Esophagus squamous epithelium (tissue), 5 donors: ENCODE results near the gene MTA3. TPM values are rescaled to one million over a fixed set of nuclear protein-coding genes. Genes with fewer than 3 reads are reported as not detected.
"Not testable (repeated sequence)": the region's sequence is repeated elsewhere in the genome, so short reads cannot be mapped to it uniquely, and the experiment has no call there.

ENCODE experiments used
- DNase-seq: peaks from one replicate; lab custom pipeline; 2025; lab: John Stamatoyannopoulos, UW
- H3K27ac ChIP-seq, 4 donors: fragments of 200-600 bp; sonication (generic); one replicate each; pipeline ENCODE4 v1.5.1; 2016 to 2019; ENCODE audit warnings: mild to moderate bottlenecking in 1 of 4
- H3K27me3 ChIP-seq, 4 donors: fragments of 200-600 bp; sonication (generic); 1 replicate in 3 of 4; 2 replicates in 1 of 4; pipeline versions ENCODE4 v1.5.1 to v1.6.0; 2017 to 2021; ENCODE audit warnings: antibody characterized with exemption in 1 of 4
- H3K36me3 ChIP-seq, 3 donors: fragments of 200-600 bp; sonication (generic); one replicate each; pipeline ENCODE4 v1.5.1; 2016 to 2019
- H3K4me1 ChIP-seq, 3 donors: fragments of 200-600 bp; sonication (generic); one replicate each; pipeline ENCODE4 v1.5.1; 2017 to 2019
- H3K4me3 ChIP-seq, 4 donors: fragments of 200-600 bp; sonication (generic); 1 replicate in 3 of 4; 2 replicates in 1 of 4; pipeline ENCODE4 v1.5.1; 2016 to 2019; ENCODE audit warnings: mild to moderate bottlenecking in 2 of 4, moderate library complexity in 1 of 4
- H3K9me3 ChIP-seq, 3 donors: fragments of 200-600 bp; sonication (generic); one replicate each; pipeline ENCODE4 v1.5.1; 2016 to 2019
- POLR2A ChIP-seq, 4 donors: fragments of 450-650 bp; IDR thresholded peaks; one replicate each; pipeline ENCODE4 v1.6.1; 2017; ENCODE audit warnings: antibody characterized with exemption in 4 of 4, mild to moderate bottlenecking in 4 of 4, moderate library complexity in 3 of 4
- WGBS, 2 donors: methylation state at CpG; one replicate each; pipeline ENCODE4 v1.1.5; 2018; 5-methylcytosine and 5-hydroxymethylcytosine counted together
- intact Hi-C: fragments of 100-400 bp; cut with DNase I; formaldehyde crosslinking; loops from one replicate; pipeline ENCODE4 v1.15.0; 2022
- total RNA-seq, 4 donors: library from RNA; depleted of rRNA; stranded (reverse); fragments of >200 nt; gene quantifications; one replicate each; pipeline ENCODE4 v1.1.0, GENCODE V29; 2016
- TF ChIP-seq, protein P1 (sequence below), 6 experiments: fragments of 450-650 bp in 4 of 6; fragments of 200-600 bp in 2 of 6; sonication (generic) in 2 of 6; IDR thresholded peaks; one replicate each; pipeline ENCODE4 v1.5.1; 2016 to 2019; ENCODE audit warnings: antibody characterized with exemption in 6 of 6, mild to moderate bottlenecking in 4 of 6, moderate library complexity in 4 of 6
- donor health status: DM: yes; HTN: yes; CAD: no.

Gene MTA3
- total RNA-seq, 4 donors from 2014 or later: 26.5 to 37.2 (median 34.4) TPM

GRCh38 chr2:42598656-42599055 lies 30.2 kb downstream of the MTA3 start:
- DNase-seq: no peak
- TF ChIP-seq, protein P1, sequence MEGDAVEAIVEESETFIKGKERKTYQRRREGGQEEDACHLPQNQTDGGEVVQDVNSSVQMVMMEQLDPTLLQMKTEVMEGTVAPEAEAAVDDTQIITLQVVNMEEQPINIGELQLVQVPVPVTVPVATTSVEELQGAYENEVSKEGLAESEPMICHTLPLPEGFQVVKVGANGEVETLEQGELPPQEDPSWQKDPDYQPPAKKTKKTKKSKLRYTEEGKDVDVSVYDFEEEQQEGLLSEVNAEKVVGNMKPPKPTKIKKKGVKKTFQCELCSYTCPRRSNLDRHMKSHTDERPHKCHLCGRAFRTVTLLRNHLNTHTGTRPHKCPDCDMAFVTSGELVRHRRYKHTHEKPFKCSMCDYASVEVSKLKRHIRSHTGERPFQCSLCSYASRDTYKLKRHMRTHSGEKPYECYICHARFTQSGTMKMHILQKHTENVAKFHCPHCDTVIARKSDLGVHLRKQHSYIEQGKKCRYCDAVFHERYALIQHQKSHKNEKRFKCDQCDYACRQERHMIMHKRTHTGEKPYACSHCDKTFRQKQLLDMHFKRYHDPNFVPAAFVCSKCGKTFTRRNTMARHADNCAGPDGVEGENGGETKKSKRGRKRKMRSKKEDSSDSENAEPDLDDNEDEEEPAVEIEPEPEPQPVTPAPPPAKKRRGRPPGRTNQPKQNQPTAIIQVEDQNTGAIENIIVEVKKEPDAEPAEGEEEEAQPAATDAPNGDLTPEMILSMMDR (IDR thresholded peaks at IDR 0.05): no peak
- no peak for TF ChIP-seq POLR2A (IDR thresholded peaks at IDR 0.05)
- 84 to 89% methylated on average over 2 of the region's 2 CpGs for WGBS, 2 donors
- intact Hi-C loops: no loop called here
- no peaks in the 10 kb centered on the region for H3K4me1 ChIP-seq
- no peak overlapping the region for H3K27ac ChIP-seq
- no peaks in the 10 kb centered on the region for H3K9me3 ChIP-seq
- H3K36me3 ChIP-seq: peaks cover 0 to 8% (median 0%) of the 10 kb centered on the region in 3 donors
- no peak overlapping the region for H3K4me3 ChIP-seq
- no peaks in the 10 kb centered on the region for H3K27me3 ChIP-seq

DNA sequence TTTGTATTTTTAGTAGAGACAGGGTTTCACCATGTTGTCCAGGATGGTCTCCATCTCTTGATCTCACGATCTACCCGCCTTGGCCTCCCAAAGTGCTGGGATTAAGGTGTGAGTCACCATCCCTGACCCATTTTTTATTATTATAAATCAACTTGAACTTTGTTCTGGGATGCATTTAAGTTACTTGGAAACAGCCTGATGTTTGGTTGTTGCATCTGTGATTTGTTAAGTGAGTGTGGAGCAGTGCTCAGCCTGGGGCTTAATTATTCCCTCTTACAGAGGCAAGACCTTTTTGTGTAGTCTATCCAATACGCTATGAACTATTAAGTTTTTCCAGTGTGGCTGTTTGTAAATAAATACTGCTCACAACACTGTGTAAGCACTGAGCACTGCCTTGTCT lies 32.6 kb downstream of the MTA3 start:
- TF ChIP-seq, protein P1 (IDR thresholded peaks at IDR 0.05): no peak
- TF ChIP-seq POLR2A (IDR thresholded peaks at IDR 0.05): no peak
- WGBS, 2 donors: 78 to 88% methylated on average over 3 of the region's 3 CpGs

GRCh38 chr2:42602218-42602875 lies 33.9 kb downstream of the MTA3 start:
- intact Hi-C loops: no loop called here
- 74 to 82% methylated on average over 2 of the region's 2 CpGs for WGBS, 2 donors
- H3K27ac ChIP-seq: no peak overlapping the region
- no peak for DNase-seq
- H3K4me1 ChIP-seq: no peaks in the 10 kb centered on the region
- no peaks in the 10 kb centered on the region for H3K9me3 ChIP-seq
- no peak for TF ChIP-seq POLR2A (IDR thresholded peaks at IDR 0.05)
- TF ChIP-seq, protein P1 (IDR thresholded peaks at IDR 0.05): no peak
- peaks cover 0 to 8% (median 0%) of the 10 kb centered on the region in 3 donors for H3K36me3 ChIP-seq
- no peak overlapping the region for H3K4me3 ChIP-seq
- no peaks in the 10 kb centered on the region for H3K27me3 ChIP-seq

More for the DNA sequence above, 32.6 kb downstream of the MTA3 start:
- Histone ChIP-seq H3K36me3 (peaks cover 0 to 8% (median 0%) of the 10 kb centered on the region in 3 donors), H3K27ac (no peak overlapping the region), H3K4me1 (no peaks in the 10 kb centered on the region), H3K4me3 (no peak overlapping the region), H3K27me3 (no peaks in the 10 kb centered on the region), H3K9me3 (no peaks in the 10 kb centered on the region)
- intact Hi-C loops: no loop called here
- DNase-seq: no peak

DNA sequence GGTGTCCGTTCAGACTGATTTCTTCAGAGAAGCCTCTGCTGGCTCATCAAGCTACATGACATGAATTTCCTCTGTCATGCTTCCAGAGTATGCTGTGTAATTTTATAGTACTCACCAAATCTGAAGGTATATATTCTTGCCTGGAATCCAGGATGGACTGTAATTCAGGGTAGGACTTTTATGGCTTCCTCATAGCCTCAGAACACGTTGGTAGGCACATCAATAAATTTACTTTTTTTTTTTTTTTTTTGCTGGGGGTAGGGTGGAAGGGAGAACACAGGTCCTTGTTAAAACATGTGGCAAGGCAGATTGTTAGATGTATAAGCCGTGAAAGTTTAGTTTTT lies 34.4 kb downstream of the MTA3 start:
- WGBS, 2 donors: 81 to 86% methylated on average over 3 of the region's 3 CpGs
- Histone ChIP-seq H3K4me3 (no peak overlapping the region), H3K4me1 (no peaks in the 10 kb centered on the region), H3K27me3 (no peaks in the 10 kb centered on the region), H3K27ac (no peak overlapping the region), H3K36me3 (peaks cover 0 to 8% (median 0%) of the 10 kb centered on the region in 3 donors), H3K9me3 (no peaks in the 10 kb centered on the region)
- TF ChIP-seq, protein P1 (IDR thresholded peaks at IDR 0.05): no peak
- TF ChIP-seq POLR2A (IDR thresholded peaks at IDR 0.05): no peak
- no peak for DNase-seq
- intact Hi-C loops: no loop called here

GRCh38 chr2:42604341-42604867 lies 36.0 kb downstream of the MTA3 start:
- H3K4me1 ChIP-seq, DNase-seq, intact Hi-C loops, H3K27ac ChIP-seq, H3K4me3 ChIP-seq, H3K27me3 ChIP-seq, H3K9me3 ChIP-seq: not testable (repeated sequence)
- H3K36me3 ChIP-seq: peaks cover 0 to 18% (median 5%) of the 10 kb centered on the region in 3 donors
- 88 to 100% methylated on average over 2 of the region's 6 CpGs for WGBS, 2 donors

GRCh38 chr2:42606166-42606565 lies 37.7 kb downstream of the MTA3 start:
- WGBS, 2 donors: no CpG with 5 or more reads among the region's 33 CpGs
- not testable (repeated sequence) for DNase-seq

More at GRCh38 chr2:42606166-42606565, 37.7 kb downstream of the MTA3 start:
- H3K4me3 ChIP-seq, H3K27me3 ChIP-seq, H3K4me1 ChIP-seq, H3K27ac ChIP-seq, intact Hi-C loops, H3K9me3 ChIP-seq: not testable (repeated sequence)
- peaks cover 0 to 36% (median 10%) of the 10 kb centered on the region in 3 donors for H3K36me3 ChIP-seq
